Lower lobe of right lung (tissue), 2 donors: ENCODE results near the gene RBMY1E. TPM values are rescaled to one million over a fixed set of nuclear protein-coding genes. Genes with fewer than 3 reads are reported as not detected.
"Not testable (repeated sequence)": the region's sequence is repeated elsewhere in the genome, so short reads cannot be mapped to it uniquely, and the experiment has no call there.

Experiments
- ATAC-seq, 2 donors: fragments of 200-7000 bp; cut with Tn5 transposase; one replicate each; pipeline ENCODE4 v1.9.1; 2020 to 2022; ENCODE audit warnings: mild to moderate bottlenecking in 2 of 2, moderate library complexity in 2 of 2
- DNase-seq: peaks from one replicate; pipeline ENCODE4 v3.0.0-alpha.2; 2020
- H3K27ac ChIP-seq: fragments of 200-600 bp; one replicate; pipeline ENCODE4 v1.8.0; 2022
- H3K27me3 ChIP-seq: fragments of 200-600 bp; one replicate; pipeline ENCODE4 v1.8.0; 2022; ENCODE audit warnings: low read depth
- H3K36me3 ChIP-seq: fragments of 200-600 bp; one replicate; pipeline ENCODE4 v1.8.0; 2022; ENCODE audit warnings: mild to moderate bottlenecking
- H3K4me1 ChIP-seq: fragments of 200-600 bp; one replicate; pipeline ENCODE4 v1.8.0; 2022
- H3K4me3 ChIP-seq: fragments of 200-600 bp; one replicate; pipeline ENCODE4 v1.8.0; 2022; ENCODE audit warnings: mild to moderate bottlenecking
- H3K9me3 ChIP-seq: fragments of 200-600 bp; one replicate; pipeline ENCODE4 v1.8.0; 2022
- intact Hi-C: fragments of 100-400 bp; cut with DNase I; formaldehyde crosslinking; loops from one replicate; pipeline ENCODE4 v1.11.0; 2022
- long read RNA-seq: library from polyadenylated mRNA; unstranded; transcript quantifications from one replicate; pipeline ENCODE4 v2.0.0, GENCODE V29; 2021
- total RNA-seq: library from RNA; stranded (reverse); fragmentation: NEBNext Ultra II Directional; extraction: Animal tissue kit (Norgen Biotek cat#: 25700); gene quantifications from one replicate; pipeline ENCODE4 v1.2.1, GENCODE V29; 2021
- donor health status: DM: no; HTN: yes; CAD: no; lungs with severe emphysema.

RBMY1E gene
- not detected for total RNA-seq
- long read RNA-seq, result 0 reads

DNA sequence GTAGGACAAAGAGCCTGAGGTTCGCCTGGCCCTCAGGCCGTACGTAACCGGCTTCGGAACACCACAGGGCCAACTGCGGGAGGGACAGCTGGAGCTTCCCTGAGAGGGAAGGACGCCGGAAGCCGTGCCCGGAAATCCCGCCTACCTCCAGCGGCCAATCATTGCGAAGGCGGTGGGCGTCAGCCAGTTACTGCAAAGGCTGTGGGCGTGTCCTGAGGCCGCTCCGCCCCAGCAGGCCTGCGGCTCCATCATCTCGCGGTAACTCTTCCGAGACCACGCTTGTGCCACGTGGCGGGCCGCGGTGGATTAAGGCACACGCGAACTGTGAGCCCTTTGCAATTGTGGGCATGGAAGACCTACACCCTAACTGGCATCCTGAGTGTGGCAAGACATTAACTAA lies at the start of gene RBMY1E:
Gene RBMY1E, minus strand, starts transcription at position 101 of the 400 bp plus-strand sequence. CDS start 1,978 bp downstream, outside the sequence.
- H3K36me3 ChIP-seq, H3K4me3 ChIP-seq, H3K4me1 ChIP-seq, H3K27me3 ChIP-seq, DNase-seq, intact Hi-C loops, ATAC-seq, H3K27ac ChIP-seq, H3K9me3 ChIP-seq: not testable (repeated sequence)

- intact Hi-C loops, H3K27me3 ChIP-seq, H3K27ac ChIP-seq, ATAC-seq, H3K4me1 ChIP-seq, H3K4me3 ChIP-seq, DNase-seq, H3K9me3 ChIP-seq, H3K36me3 ChIP-seq: not testable (repeated sequence)
Measured at GRCh38 chrY:21894426-21894825, 23.4 kb downstream of the RBMY1E start, which contains the start of gene RBMY1D. Gene RBMY1D, minus strand, starts transcription at chrY:21894526. Its CDS starts 2,013 bp downstream, at chrY:21892513.

GRCh38 chrY:21869407-21870076 lies 48.3 kb downstream of the RBMY1E start:
- ATAC-seq, H3K36me3 ChIP-seq: not testable (repeated sequence)

More at GRCh38 chrY:21869407-21870076, 48.3 kb downstream of the RBMY1E start:
- H3K9me3 ChIP-seq, H3K27ac ChIP-seq, H3K4me3 ChIP-seq, H3K27me3 ChIP-seq, H3K4me1 ChIP-seq, intact Hi-C loops, DNase-seq: not testable (repeated sequence)

Other genes with a start within 250 kb of the RBMY1E start
- gene RBMY1D, start 23.5 kb downstream of the RBMY1E start, total RNA-seq, result not detected